ENCODE measurements around the gene SDC1. TPM values are rescaled to one million over a fixed set of nuclear protein-coding genes. Genes with fewer than 3 reads are reported as not detected.
A peak's percentile ranks its signal among the peaks of the same experiment; 100 is the strongest.

The SDC1 gene
- total RNA-seq, 1 experiment from 2014 or later = 22.3 TPM

DNA sequence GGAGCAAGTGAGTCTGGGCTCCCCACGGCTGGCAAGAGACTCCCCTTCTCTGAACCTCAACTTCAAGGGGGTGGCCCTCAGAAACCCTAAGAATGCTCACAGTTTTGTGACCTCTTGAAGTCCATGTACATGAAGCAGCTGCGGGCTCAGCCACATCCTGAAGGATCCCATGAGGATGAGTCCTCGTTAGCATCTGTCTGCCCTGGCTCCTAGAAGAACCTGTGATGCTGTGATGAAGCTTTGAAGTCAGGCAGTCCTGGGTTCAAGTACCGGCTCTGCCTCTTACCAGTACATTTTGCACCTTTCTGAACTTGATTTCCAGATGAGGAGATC, 38.1 kb downstream of the SDC1 start:
- H3K4me1 ChIP-seq (ENCODE audit: insufficient read depth, low read length) = no peaks in the 10 kb centered on the region
- H3K27ac ChIP-seq (ENCODE audit: insufficient read length, low read depth, low read length) = no peak overlapping the region
- peaks cover 59% of the 10 kb centered on the region in 2 experiments for H3K4me1 Mint-ChIP-seq
- H3K27me3 ChIP-seq (ENCODE audit: insufficient read depth, low read length) = no peaks in the 10 kb centered on the region
- H3K9ac ChIP-seq (ENCODE audit: extremely low read depth, insufficient read length, low read length) = no peak overlapping the region
- H4K91ac ChIP-seq (ENCODE audit: insufficient read length, low read depth, low read length) = no peak overlapping the region
- no peak overlapping the region for H3K56ac ChIP-seq (ENCODE audit: insufficient read length, low read depth, low read length)
- no peaks in the 10 kb centered on the region for H3K36me3 Mint-ChIP-seq (ENCODE audit: insufficient read depth in 1 of 3, low read depth in 3 of 3)
- no peak overlapping the region for H4K5ac ChIP-seq (ENCODE audit: insufficient read length, low read depth, low read length)
- H2BK15ac ChIP-seq (ENCODE audit: low read depth, low read length) = no peak overlapping the region
- no CpG with 5 or more reads among the region's 4 CpGs for WGBS (ENCODE audit: extremely low coverage, insufficient read length, low lambda C conversion rate)
- no peaks in the 10 kb centered on the region for H3K79me1 ChIP-seq (ENCODE audit: insufficient read depth, low read depth, low read length, poor library complexity, severe bottlenecking)
- no peaks in the 10 kb centered on the region for H3K9me3 ChIP-seq (ENCODE audit: control insufficient read depth, low read depth, low read length)
- H2AFZ ChIP-seq (ENCODE audit: low read length) = no peak overlapping the region
- peak overlapping the region in 1 of 2 experiments; percentile 45; a peak in 1 of 5 replicates for H3K4me3 Mint-ChIP-seq
- no peak overlapping the region for H3K4ac ChIP-seq (ENCODE audit: low read depth, low read length)
- no peaks in the 10 kb centered on the region; a peak in 1 of 5 replicates for H3K9me3 Mint-ChIP-seq
- no peak overlapping the region for H3K14ac ChIP-seq (ENCODE audit: insufficient read depth, low read length)
- no peak overlapping the region for H2BK5ac ChIP-seq (ENCODE audit: insufficient read length, low read length)
- no peak overlapping the region for H3T11ph ChIP-seq (ENCODE audit: low read length)
- no peak overlapping the region for H3K27ac Mint-ChIP-seq
- no peaks in the 10 kb centered on the region for H3K23me2 ChIP-seq (ENCODE audit: insufficient read length, low read depth, low read length, poor library complexity, severe bottlenecking)
- H4K20me1 ChIP-seq (ENCODE audit: control insufficient read depth, insufficient read depth, insufficient read length) = no peaks in the 10 kb centered on the region
- no peak overlapping the region for H2AK5ac ChIP-seq (ENCODE audit: insufficient read length, low read length)
- H4K8ac ChIP-seq (replicated peaks; ENCODE audit: insufficient read length, low read depth, low read length) = no peak overlapping the region
- no peak overlapping the region for H3K4me2 ChIP-seq (ENCODE audit: insufficient read depth, insufficient read length, low read length)
- H2BK120ac ChIP-seq (ENCODE audit: low read depth, low read length, poor library complexity, severe bottlenecking) = no peak overlapping the region
- no peak overlapping the region for H3K23ac ChIP-seq (ENCODE audit: insufficient read length, low read depth, low read length)
- H2BK20ac ChIP-seq (ENCODE audit: low read depth, low read length, poor library complexity, severe bottlenecking) = no peak overlapping the region
- TF ChIP-seq, protein P1, sequence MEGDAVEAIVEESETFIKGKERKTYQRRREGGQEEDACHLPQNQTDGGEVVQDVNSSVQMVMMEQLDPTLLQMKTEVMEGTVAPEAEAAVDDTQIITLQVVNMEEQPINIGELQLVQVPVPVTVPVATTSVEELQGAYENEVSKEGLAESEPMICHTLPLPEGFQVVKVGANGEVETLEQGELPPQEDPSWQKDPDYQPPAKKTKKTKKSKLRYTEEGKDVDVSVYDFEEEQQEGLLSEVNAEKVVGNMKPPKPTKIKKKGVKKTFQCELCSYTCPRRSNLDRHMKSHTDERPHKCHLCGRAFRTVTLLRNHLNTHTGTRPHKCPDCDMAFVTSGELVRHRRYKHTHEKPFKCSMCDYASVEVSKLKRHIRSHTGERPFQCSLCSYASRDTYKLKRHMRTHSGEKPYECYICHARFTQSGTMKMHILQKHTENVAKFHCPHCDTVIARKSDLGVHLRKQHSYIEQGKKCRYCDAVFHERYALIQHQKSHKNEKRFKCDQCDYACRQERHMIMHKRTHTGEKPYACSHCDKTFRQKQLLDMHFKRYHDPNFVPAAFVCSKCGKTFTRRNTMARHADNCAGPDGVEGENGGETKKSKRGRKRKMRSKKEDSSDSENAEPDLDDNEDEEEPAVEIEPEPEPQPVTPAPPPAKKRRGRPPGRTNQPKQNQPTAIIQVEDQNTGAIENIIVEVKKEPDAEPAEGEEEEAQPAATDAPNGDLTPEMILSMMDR (conservative IDR thresholded peaks at IDR 0.05) = no peak
- no peak for DNase-seq
- no peak overlapping the region for H2BK12ac ChIP-seq (ENCODE audit: insufficient read length, low read depth, low read length)
- peaks cover 5% of the 10 kb centered on the region for H3K27me3 Mint-ChIP-seq (ENCODE audit: low read depth)
- H3K18ac ChIP-seq (ENCODE audit: insufficient read length, low read depth, low read length) = no peak overlapping the region
- no peaks in the 10 kb centered on the region for H3K79me2 ChIP-seq (ENCODE audit: insufficient read depth, low read length)
